T-helper 22 cell (primary cell): ENCODE measurements around the gene OSBPL8.
"Not testable (repeated sequence)": the region's sequence is repeated elsewhere in the genome, so short reads cannot be mapped to it uniquely, and the experiment has no call there.

ENCODE experiments used
- DNase-seq: peaks from one replicate; pipeline ENCODE4 v3.0.0-alpha.2; 2020; ENCODE audit warnings: low read depth

The OSBPL8 gene

GRCh38 chr12:76417116-76417515 lies 142.5 kb downstream of the OSBPL8 start:
- no peak for DNase-seq

GRCh38 chr12:76413121-76413520 lies 146.4 kb downstream of the OSBPL8 start:
- no peak for DNase-seq

GRCh38 chr12:76410781-76411180 lies 148.8 kb downstream of the OSBPL8 start:
- DNase-seq: no peak

- no peak for DNase-seq
These were observed 149.2 kb downstream of the OSBPL8 start for GRCh38 chr12:76410371-76410770.

- DNase-seq: no peak
These were observed 150.5 kb downstream of the OSBPL8 start for GRCh38 chr12:76409074-76409473.

- no peak for DNase-seq
These were observed 151.9 kb downstream of the OSBPL8 start for GRCh38 chr12:76407710-76408109.

- DNase-seq: no peak
These were observed 157.3 kb downstream of the OSBPL8 start for GRCh38 chr12:76402259-76402658.

GRCh38 chr12:76400136-76400535 lies 159.4 kb downstream of the OSBPL8 start:
- no peak for DNase-seq

GRCh38 chr12:76399040-76399439 lies 160.5 kb downstream of the OSBPL8 start:
- no peak for DNase-seq

- DNase-seq: no peak
These were observed 161.5 kb downstream of the OSBPL8 start for GRCh38 chr12:76398106-76398505.

- no peak for DNase-seq
These were observed 168.1 kb downstream of the OSBPL8 start for GRCh38 chr12:76391461-76391860.

GRCh38 chr12:76387614-76388013 lies 172.0 kb downstream of the OSBPL8 start:
- DNase-seq: no peak

GRCh38 chr12:76384560-76384959 lies 175.0 kb downstream of the OSBPL8 start:
- DNase-seq: no peak

- no peak for DNase-seq
These were observed 175.6 kb downstream of the OSBPL8 start for GRCh38 chr12:76383988-76384387.

- no peak for DNase-seq
These were observed 180.3 kb downstream of the OSBPL8 start for GRCh38 chr12:76379261-76379660.

- DNase-seq: not testable (repeated sequence)
These were observed 182.7 kb downstream of the OSBPL8 start for GRCh38 chr12:76376876-76377275.

GRCh38 chr12:76375939-76376338 lies 183.6 kb downstream of the OSBPL8 start:
- DNase-seq: no peak

GRCh38 chr12:76375470-76375869 lies 184.1 kb downstream of the OSBPL8 start:
- DNase-seq: no peak

GRCh38 chr12:76374386-76375020 lies 185.1 kb downstream of the OSBPL8 start:
- DNase-seq: no peak

GRCh38 chr12:76368230-76368629 lies 191.3 kb downstream of the OSBPL8 start:
- DNase-seq: no peak

GRCh38 chr12:76366163-76366562 lies 193.4 kb downstream of the OSBPL8 start:
- no peak for DNase-seq

GRCh38 chr12:76364131-76364530 lies 195.4 kb downstream of the OSBPL8 start:
- DNase-seq: not testable (repeated sequence)

GRCh38 chr12:76360316-76360715 lies 199.3 kb downstream of the OSBPL8 start:
- DNase-seq: no peak

- no peak for DNase-seq
These were observed 203.5 kb downstream of the OSBPL8 start for GRCh38 chr12:76356071-76356470.
